H1 (cell line): ENCODE measurements around the gene FOXI3. TPM values are rescaled to one million over a fixed set of nuclear protein-coding genes. Genes with fewer than 3 reads are reported as not detected.

Experiments used
- CTCF ChIA-PET: fragments of 300-600 bp; sonication (Branson Sonifier 250); formaldehyde crosslinking; loops from one replicate; lab custom pipeline; 2021; ENCODE audit not compliant: partially characterized antibody; lab: Charles Lee
- POLR2A ChIA-PET: fragments of 300-600 bp; sonication (Branson Sonifier 250); formaldehyde crosslinking; loops from one replicate; lab custom pipeline; 2021; ENCODE audit warnings: inconsistent platforms; ENCODE audit not compliant: partially characterized antibody; lab: Charles Lee
- DNase-seq, 2 experiments: peaks; one replicate each; pipeline versions ENCODE4 v3.0.0 to v3.0.0-alpha.2; 2010 to 2022; ENCODE audit warnings: low spot score in 2 of 2, low read depth in 1 of 2, mixed read lengths in 1 of 2
- FAIRE-seq: peaks from 2 replicates; lab custom pipeline; 2011; peaks lifted over from hg19 to GRCh38; lab: Jason Lieb, UNC
- H2AFZ ChIP-seq: 2 replicates; pipeline ENCODE4 v1.8.1; 2012; ENCODE audit warnings: low read length, inconsistent platforms
- H2AK5ac ChIP-seq: 2 replicates; pipeline ENCODE4 v1.6.1; 2013; ENCODE audit warnings: low read depth, low read length
- H2BK120ac ChIP-seq: replicated peaks from 2 replicates; pipeline ENCODE3; 2013; ENCODE audit warnings: low read depth, low read length, inconsistent platforms
- H2BK12ac ChIP-seq: 2 replicates; pipeline ENCODE4 v1.6.1; 2013; ENCODE audit warnings: low read depth, low read length
- H2BK15ac ChIP-seq: 2 replicates; pipeline ENCODE4 v1.6.1; 2013; ENCODE audit warnings: low read length
- H2BK20ac ChIP-seq: 2 replicates; pipeline ENCODE4 v1.6.1; 2013; ENCODE audit warnings: low read length
- H2BK5ac ChIP-seq: 2 replicates; pipeline ENCODE4 v1.6.1; 2013; ENCODE audit warnings: low read depth, low read length
- H3K14ac ChIP-seq: 2 replicates; pipeline ENCODE4 v1.6.1; 2013; ENCODE audit warnings: inconsistent platforms; ENCODE audit not compliant: insufficient read length
- H3K18ac ChIP-seq: 2 replicates; pipeline ENCODE4 v1.6.1; 2013; ENCODE audit warnings: low read length; ENCODE audit errors: extremely low read depth
- H3K23ac ChIP-seq: 2 replicates; pipeline ENCODE4 v1.6.1; 2013; ENCODE audit warnings: inconsistent platforms; ENCODE audit not compliant: insufficient read length
- H3K23me2 ChIP-seq: 2 replicates; pipeline ENCODE4 v1.6.1; 2013; ENCODE audit warnings: low read depth, low read length
- H3K27ac ChIP-seq: 2 replicates; pipeline ENCODE4 v1.6.1; 2011; ENCODE audit warnings: low read depth, low read length, inconsistent platforms
- H3K27me3 ChIP-seq, 4 experiments: replicated peaks in 1 of 4; 1 replicate in 1 of 4; 2 replicates in 3 of 4; pipeline versions ENCODE4 v1.6.1 to v1.8.1; 2011 to 2013; ENCODE audit warnings: low read length in 3 of 4, mild to moderate bottlenecking in 3 of 4, inconsistent platforms in 2 of 4, mixed read lengths in 2 of 4, moderate library complexity in 1 of 4; ENCODE audit not compliant: control insufficient read depth in 3 of 4, insufficient read depth in 3 of 4; ENCODE audit errors: extremely low read depth in 1 of 4
- H3K36me3 ChIP-seq, 4 experiments: 2 replicates each; pipeline versions ENCODE4 v1.6.1 to v1.8.1; 2011 to 2013; ENCODE audit warnings: mild to moderate bottlenecking in 4 of 4, low read length in 3 of 4, moderate library complexity in 2 of 4, control low read depth in 1 of 4, inconsistent platforms in 1 of 4; ENCODE audit not compliant: insufficient read depth in 4 of 4, control insufficient read depth in 2 of 4
- H3K4ac ChIP-seq: replicated peaks from 2 replicates; pipeline ENCODE3; 2013; ENCODE audit warnings: low read length, low read depth, mixed read lengths, inconsistent platforms; ENCODE audit not compliant: insufficient read length
- H3K4me1 ChIP-seq, 4 experiments: replicated peaks in 1 of 4; 1 replicate in 1 of 4; 2 replicates in 3 of 4; pipeline versions ENCODE4 v1.6.1 to v1.8.1; 2011 to 2013; ENCODE audit warnings: low read length in 3 of 4, inconsistent platforms in 2 of 4, mixed read lengths in 1 of 4; ENCODE audit not compliant: insufficient read depth in 4 of 4, control insufficient read depth in 3 of 4
- H3K4me2 ChIP-seq, 2 experiments: 2 replicates each; pipeline versions ENCODE4 v1.6.1 to v1.8.1; 2011 to 2013; ENCODE audit warnings: low read depth in 2 of 2, low read length in 2 of 2, control low read depth in 1 of 2, inconsistent platforms in 1 of 2, mild to moderate bottlenecking in 1 of 2; ENCODE audit not compliant: insufficient read depth in 1 of 2
- H3K4me3 ChIP-seq, 4 experiments: fragments of 200-600, 300-600 bp in 1 of 4; sonication (generic), shearing (Covaris generic), sonication (Bioruptor Twin) in 1 of 4; 2 replicates each; pipeline versions ENCODE4 v1.5.1 to v1.8.1; 2011 to 2016; ENCODE audit warnings: low read length in 4 of 4, low read depth in 3 of 4, control low read depth in 2 of 4, inconsistent platforms in 2 of 4, mild to moderate bottlenecking in 2 of 4, mixed read lengths in 1 of 4, moderate library complexity in 1 of 4; ENCODE audit not compliant: insufficient read depth in 2 of 4; ENCODE audit errors: extremely low read depth in 1 of 4
- H3K56ac ChIP-seq: replicated peaks from 2 replicates; pipeline ENCODE3; 2013; ENCODE audit warnings: low read depth, mild to moderate bottlenecking, mixed read lengths, low read length, inconsistent platforms; ENCODE audit not compliant: insufficient read length
- H3K79me1 ChIP-seq: 2 replicates; pipeline ENCODE4 v1.6.1; 2013; ENCODE audit warnings: low read depth, low read length, control low read depth
- H3K79me2 ChIP-seq, 2 experiments: 2 replicates each; pipeline versions ENCODE4 v1.6.1 to v1.8.1; 2012 to 2013; ENCODE audit warnings: low read length in 2 of 2, mild to moderate bottlenecking in 2 of 2, inconsistent platforms in 1 of 2; ENCODE audit not compliant: insufficient read depth in 2 of 2, control insufficient read depth in 1 of 2
- H3K9ac ChIP-seq, 4 experiments: replicated peaks in 1 of 4; 1 replicate in 1 of 4; 2 replicates in 3 of 4; pipeline versions ENCODE4 v1.6.1 to v1.8.1; 2011 to 2013; ENCODE audit warnings: low read depth in 3 of 4, low read length in 3 of 4, control low read depth in 2 of 4, mild to moderate bottlenecking in 2 of 4, moderate library complexity in 2 of 4, inconsistent platforms in 1 of 4; ENCODE audit errors: extremely low read depth in 1 of 4
- H3K9me3 ChIP-seq, 2 experiments: 2 replicates each; pipeline versions ENCODE4 v1.6.1 to v1.8.1; 2012 to 2013; ENCODE audit warnings: mild to moderate bottlenecking in 2 of 2, moderate library complexity in 2 of 2, control low read depth in 1 of 2, inconsistent platforms in 1 of 2, low read depth in 1 of 2, low read length in 1 of 2, mixed read lengths in 1 of 2; ENCODE audit not compliant: insufficient read depth in 2 of 2
- H4K20me1 ChIP-seq, 2 experiments: replicated peaks in 1 of 2; 2 replicates each; pipeline versions ENCODE3 to v1.8.1; 2011 to 2013; ENCODE audit warnings: inconsistent platforms in 2 of 2, low read length in 2 of 2, mild to moderate bottlenecking in 1 of 2; ENCODE audit not compliant: insufficient read depth in 2 of 2, control insufficient read depth in 1 of 2
- H4K5ac ChIP-seq: 2 replicates; pipeline ENCODE4 v1.6.1; 2013; ENCODE audit warnings: low read length, low read depth, mixed read lengths, inconsistent platforms; ENCODE audit not compliant: insufficient read length
- H4K8ac ChIP-seq: 2 replicates; pipeline ENCODE4 v1.8.0; 2013; ENCODE audit warnings: mild to moderate bottlenecking, moderate library complexity, low read length, inconsistent platforms; ENCODE audit not compliant: insufficient read depth; ENCODE audit errors: extremely low read depth
- H4K91ac ChIP-seq: replicated peaks from 2 replicates; pipeline ENCODE3; 2013; ENCODE audit warnings: low read length, mixed read lengths, inconsistent platforms; ENCODE audit not compliant: insufficient read length
- CTCF ChIP-seq, 3 experiments: IDR thresholded peaks; 1 replicate in 2 of 3; 2 replicates in 1 of 3; pipeline versions ENCODE4 v1.5.1 to v1.6.1; 2011; ENCODE audit warnings: low read length in 3 of 3, mild to moderate bottlenecking in 3 of 3, inconsistent platforms in 2 of 3, low read depth in 1 of 3, moderate library complexity in 1 of 3; ENCODE audit not compliant: insufficient read depth in 1 of 3; ENCODE audit errors: control extremely low read depth in 1 of 3
- FOSL1 ChIP-seq: IDR thresholded peaks from 2 replicates; pipeline ENCODE4 v1.6.1; 2011; ENCODE audit warnings: mild to moderate bottlenecking, low read depth, low read length, moderate library complexity; ENCODE audit not compliant: insufficient read depth
- POU5F1 ChIP-seq: IDR thresholded peaks from 2 replicates; pipeline ENCODE4 v1.6.1; 2011; ENCODE audit warnings: low read depth, mild to moderate bottlenecking, low read length, moderate library complexity
- RAD21 ChIP-seq, 2 experiments: IDR thresholded peaks in 1 of 2; conservative IDR thresholded peaks in 1 of 2; 2 replicates each; pipeline ENCODE4 v1.6.1; 2011; ENCODE audit warnings: low read depth in 2 of 2, low read length in 2 of 2, improper control_type of control experiment in 1 of 2, inconsistent platforms in 1 of 2, mild to moderate bottlenecking in 1 of 2, moderate library complexity in 1 of 2
- SIX5 ChIP-seq: IDR thresholded peaks from 2 replicates; pipeline ENCODE4 v1.6.1; 2011; ENCODE audit warnings: mild to moderate bottlenecking, low read depth, low read length
- TAF1 ChIP-seq: IDR thresholded peaks from 2 replicates; pipeline ENCODE4 v1.6.1; 2011; ENCODE audit warnings: mild to moderate bottlenecking, low read depth, low read length
- WGBS, 2 experiments: shearing (Covaris generic) in 1 of 2; methylation state at CpG; one replicate each; pipeline versions ENCODE4 v1.1.6 to v1.1.7; 2013 to 2015; ENCODE audit warnings: low lambda C conversion rate in 2 of 2, mixed read lengths in 2 of 2, inconsistent platforms in 1 of 2, low coverage in 1 of 2, missing lambda C conversion rate in 1 of 2; ENCODE audit not compliant: insufficient replicate concordance in 2 of 2, insufficient coverage in 1 of 2, insufficient read length in 1 of 2; ENCODE audit errors: extremely low coverage in 1 of 2, missing lambda C conversion rate in 1 of 2; 5-methylcytosine and 5-hydroxymethylcytosine counted together
- polyA plus RNA-seq, 7 experiments: library from polyadenylated mRNA; depleted of rRNA in 3 of 7; stranded (reverse) in 5 of 7; unstranded in 2 of 7; fragments of >200 nt in 5 of 7; fragments of 200-250 nt in 2 of 7; gene quantifications; 1 replicate in 5 of 7; 2 replicates in 1 of 7; 4 replicates in 1 of 7; pipeline versions ENCODE4 v1.2.1 to v1.2.3, GENCODE V29; 2011 to 2013; ENCODE audit warnings: missing spikeins in 2 of 7, mixed read lengths in 2 of 7
- total RNA-seq: library from RNA; stranded (reverse); fragmentation: NEBNext Ultra II Directional; extraction: Animal tissue kit (Norgen Biotek cat#: 25700); gene quantifications from 2 replicates; pipeline ENCODE4 v1.2.1, GENCODE V29; 2021

FOXI3 gene
- total and polyA plus RNA-seq, 2 of the 8 experiments (the other 6 are each of a cell fraction or from before 2014, with no cell fraction given) = 6.8 to 15.9 TPM

- no peak overlapping the region for H2BK120ac ChIP-seq
- H3K4me2 ChIP-seq = no peak overlapping the region; a peak in 1 of 4 replicates
- no peak overlapping the region for H3K18ac ChIP-seq
- H3K23ac ChIP-seq = no peak overlapping the region
- no peak overlapping the region for H2BK5ac ChIP-seq
- H2AK5ac ChIP-seq = no peak overlapping the region; the same call in 1 of the 2 replicates
- no peak overlapping the region for H3K4me3 ChIP-seq
- no peak for FAIRE-seq
- TF ChIP-seq TAF1 = no peak
- TF ChIP-seq RAD21 (IDR thresholded peaks at IDR 0.05 in 1 of 2, conservative IDR thresholded peaks at IDR 0.05 in 1 of 2; ENCODE audit: low read depth in 2 of 2, low read length in 2 of 2) = peak; percentile 11 to 32; a peak in 2 of 4 replicates
- TF ChIP-seq SIX5 = no peak
- no peak for TF ChIP-seq POU5F1
- TF ChIP-seq CTCF (IDR thresholded peaks at IDR 0.05; ENCODE audit: control extremely low read depth in 1 of 3, insufficient read depth in 1 of 3, low read depth in 1 of 3, low read length in 3 of 3) = peak; percentile 19 to 42 (median 21); a peak in 3 of 4 replicates
- no peak for TF ChIP-seq FOSL1
- H3K27ac ChIP-seq = no peak overlapping the region
- no peak overlapping the region for H3K56ac ChIP-seq
- no peak overlapping the region for H4K8ac ChIP-seq
- H3K9ac ChIP-seq = no peak overlapping the region
- ChIA-PET CTCF (interaction anchor here (0.9 to 1.7 kb wide), 3 partner anchors 242 to 258 kb away, joined by 3 to 6 read pairs (median 4); no protein-coding TSS in a partner anchor), POLR2A (interaction anchor here (0.6 to 2.0 kb wide), 2 partner anchors 16 to 32 kb away, joined by 3 to 7 read pairs; no protein-coding TSS in a partner anchor)
- peaks cover 3 to 52% (median 9%) of the 10 kb centered on the region in 4 experiments; a peak in 5 of 8 replicates for H3K36me3 ChIP-seq
- H2BK12ac ChIP-seq = no peak overlapping the region
- DNase-seq = no peak
- H4K91ac ChIP-seq = no peak overlapping the region
- H3K4me1 ChIP-seq = peaks cover 5 to 13% (median 10%) of the 10 kb centered on the region in 4 experiments; a peak in 5 of 7 replicates
- peaks cover 0 to 5% of the 10 kb centered on the region in 2 experiments for H4K20me1 ChIP-seq
- no peak overlapping the region for H3K14ac ChIP-seq
- no peak overlapping the region for H3K4ac ChIP-seq
- H3K79me2 ChIP-seq = peaks cover 0 to 36% of the 10 kb centered on the region in 2 experiments; a peak in 3 of 4 replicates
- no peaks in the 10 kb centered on the region for H3K79me1 ChIP-seq
- no peak overlapping the region for H2BK20ac ChIP-seq
- peaks cover 0 to 15% (median 7%) of the 10 kb centered on the region in 4 experiments; a peak in 6 of 7 replicates for H3K27me3 ChIP-seq
- 90% methylated on average over 8 of the region's 8 CpGs; no CpG with 5 or more reads in 1 of the 2 experiments for WGBS, 2 experiments
- H4K5ac ChIP-seq = no peak overlapping the region
- 0 out of 2 replicates have a peak overlapping the region, but pooled peaks have one; percentile 61 for H2BK15ac ChIP-seq
- peaks cover 15% of the 10 kb centered on the region for H3K23me2 ChIP-seq
- H3K9me3 ChIP-seq = no peaks in the 10 kb centered on the region
- no peak overlapping the region for H2AFZ ChIP-seq
Observed at GRCh38 chr2:88448248-88448647, 4.2 kb downstream of the FOXI3 start.
